SIG-M5 (cell line): ENCODE data around the gene ENOX1.

Experiments
- DNase-seq: peaks from one replicate; lab custom pipeline; 2025; lab: John Stamatoyannopoulos, UW

ENOX1 gene

GRCh38 chr13:43388282-43389034 lies 398.3 kb downstream of the ENOX1 start:
- DNase-seq = no peak

DNA sequence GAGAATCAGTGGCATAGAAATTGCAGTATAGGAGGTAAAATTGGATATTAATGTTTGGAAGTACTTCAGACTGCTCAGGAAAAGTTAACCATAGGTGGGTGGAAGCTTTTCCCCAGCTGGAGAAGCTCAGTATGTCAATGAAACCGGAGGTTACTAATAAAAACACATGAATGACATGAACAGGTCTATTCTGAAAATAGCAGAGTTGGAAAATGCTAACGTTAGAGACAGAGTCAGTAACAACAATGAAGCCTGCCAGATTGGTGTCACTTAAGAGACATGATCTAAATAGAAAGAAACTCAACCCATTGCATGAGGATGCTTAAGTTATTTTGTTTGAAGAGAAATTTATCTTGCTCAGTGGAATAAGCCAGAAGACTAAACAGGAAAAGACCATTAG lies 398.9 kb downstream of the ENOX1 start:
- no peak for DNase-seq

DNA sequence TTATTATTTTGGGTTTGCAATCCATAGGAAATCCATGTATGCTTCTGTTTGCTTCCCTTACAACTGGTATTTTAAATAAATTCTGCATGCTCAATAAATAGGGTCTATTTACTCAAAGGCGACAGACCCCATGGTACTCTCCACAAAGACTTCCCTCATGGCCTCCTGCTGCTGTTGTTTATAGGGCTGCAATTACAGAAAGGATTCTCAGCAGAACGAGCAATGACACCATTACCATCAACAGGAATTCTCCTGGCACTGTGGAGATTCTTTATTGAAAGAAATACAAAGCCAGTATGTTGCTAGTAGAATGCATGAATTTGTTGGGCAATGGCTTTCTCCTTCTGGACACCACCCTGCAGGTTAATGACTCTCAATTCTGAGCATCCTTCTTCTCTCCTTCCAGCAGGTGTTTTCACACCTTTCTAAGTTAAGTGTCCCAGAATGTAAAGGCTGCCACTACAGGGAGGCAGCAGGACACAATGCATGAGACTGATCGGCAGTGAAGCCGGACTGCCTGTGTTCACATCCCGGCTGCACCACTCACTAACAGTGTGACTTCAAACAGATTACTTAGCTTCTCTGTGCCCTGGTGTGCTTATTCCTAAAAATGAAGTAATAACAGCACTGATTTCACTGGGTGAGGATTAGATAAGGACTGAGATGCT lies 403.1 kb downstream of the ENOX1 start:
- no peak for DNase-seq

GRCh38 chr13:43379738-43380137 lies 407.0 kb downstream of the ENOX1 start:
- DNase-seq = no peak

DNA sequence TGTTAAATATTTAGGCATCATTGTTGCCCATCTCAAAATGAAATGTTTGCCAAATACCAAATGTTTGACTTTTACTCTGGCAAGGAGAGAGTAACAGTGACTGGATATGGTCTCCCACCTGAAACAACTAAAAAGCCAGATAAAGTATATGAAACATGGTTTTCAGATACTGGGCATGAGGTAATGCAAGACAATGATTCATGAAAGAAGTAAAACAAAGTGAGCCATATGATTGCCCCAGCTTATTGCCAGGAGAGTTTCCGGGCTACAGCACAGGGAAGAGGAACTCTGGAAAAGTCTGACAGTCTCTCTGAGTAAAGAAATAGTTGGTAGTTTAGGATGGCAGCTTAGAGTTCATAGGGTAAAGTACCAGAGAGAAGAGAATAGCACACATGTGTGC lies 408.8 kb downstream of the ENOX1 start:
- no peak for DNase-seq

GRCh38 chr13:43377149-43377548 lies 409.6 kb downstream of the ENOX1 start:
- no peak for DNase-seq

DNA sequence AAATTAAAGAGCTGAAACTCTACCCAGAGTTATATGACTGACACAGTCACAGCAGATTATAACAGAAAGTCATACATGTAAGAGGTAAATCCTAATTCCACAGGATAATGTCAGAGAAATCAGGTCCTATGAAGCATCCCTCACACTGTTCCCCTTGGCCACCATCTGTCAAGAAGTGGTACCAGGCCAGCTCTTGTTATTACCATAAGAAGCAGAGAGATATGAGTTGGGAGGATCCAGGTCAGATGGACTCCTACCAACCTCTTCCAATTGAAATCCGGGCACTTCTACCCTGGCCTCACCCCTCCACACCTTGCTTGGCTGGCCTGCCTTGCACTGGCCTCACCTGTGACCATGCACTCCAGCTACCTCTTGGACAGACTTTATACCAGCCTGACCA lies 410.2 kb downstream of the ENOX1 start:
- DNase-seq = no peak

GRCh38 chr13:43375797-43376465 lies 410.8 kb downstream of the ENOX1 start:
- no peak for DNase-seq

DNA sequence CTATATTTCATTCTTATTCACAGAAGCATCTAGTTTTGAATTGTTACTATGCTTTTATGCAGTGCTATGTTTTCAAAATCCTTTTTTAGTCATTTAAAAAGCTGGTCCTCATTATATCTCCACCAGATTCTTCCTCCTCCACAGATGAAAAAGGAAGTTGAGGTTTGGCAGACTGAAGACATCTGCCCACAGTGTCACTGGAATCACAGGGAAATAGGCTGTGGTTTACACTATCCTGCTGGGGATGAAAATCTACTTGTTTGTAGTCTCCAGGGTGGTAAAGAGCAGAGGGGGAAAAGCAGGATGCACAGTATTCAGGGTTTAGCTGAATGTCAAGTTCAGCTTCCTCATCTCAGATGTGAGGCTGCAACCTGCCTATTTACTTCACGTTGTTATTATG lies 412.2 kb downstream of the ENOX1 start:
- DNase-seq = no peak

DNA sequence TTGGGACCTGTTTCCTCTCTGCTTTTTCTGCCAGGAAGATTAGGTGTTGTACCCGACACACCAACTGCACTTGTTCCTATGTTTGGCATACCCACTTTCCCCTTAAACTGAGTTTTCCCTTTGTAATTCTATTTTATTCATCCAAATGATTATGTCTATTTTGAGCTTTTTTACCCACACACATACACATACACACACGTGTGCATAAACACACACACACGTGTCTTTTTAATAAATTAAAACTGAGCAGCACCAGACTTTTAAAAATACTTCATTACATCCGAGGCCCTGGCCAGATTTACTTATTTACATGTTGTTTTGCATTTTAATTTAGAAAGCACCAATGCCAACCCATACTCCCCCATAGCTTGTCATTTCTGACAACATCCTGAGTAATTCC lies 413.4 kb downstream of the ENOX1 start:
- no peak for DNase-seq

DNA sequence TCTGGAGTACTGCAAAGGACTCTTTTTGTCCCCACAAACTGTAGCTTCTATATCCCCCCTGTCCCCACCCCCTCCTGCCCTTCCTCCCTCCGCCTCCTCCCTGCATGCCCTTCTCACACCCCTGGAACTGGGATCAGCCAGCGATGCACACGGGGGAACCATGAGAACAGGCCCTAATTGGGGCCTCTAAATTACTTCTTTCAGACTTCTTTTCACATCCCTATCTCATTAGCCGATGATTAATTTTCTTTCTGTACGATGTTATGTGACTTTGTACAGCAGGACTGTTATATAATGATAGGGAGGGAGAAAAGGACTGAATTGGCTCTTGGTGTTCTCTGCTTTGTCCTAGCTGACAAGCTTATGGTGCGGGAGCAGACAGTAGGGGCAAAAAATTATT lies 415.9 kb downstream of the ENOX1 start:
- DNase-seq = no peak

GRCh38 chr13:43369319-43369718 lies 417.5 kb downstream of the ENOX1 start:
- no peak for DNase-seq

DNA sequence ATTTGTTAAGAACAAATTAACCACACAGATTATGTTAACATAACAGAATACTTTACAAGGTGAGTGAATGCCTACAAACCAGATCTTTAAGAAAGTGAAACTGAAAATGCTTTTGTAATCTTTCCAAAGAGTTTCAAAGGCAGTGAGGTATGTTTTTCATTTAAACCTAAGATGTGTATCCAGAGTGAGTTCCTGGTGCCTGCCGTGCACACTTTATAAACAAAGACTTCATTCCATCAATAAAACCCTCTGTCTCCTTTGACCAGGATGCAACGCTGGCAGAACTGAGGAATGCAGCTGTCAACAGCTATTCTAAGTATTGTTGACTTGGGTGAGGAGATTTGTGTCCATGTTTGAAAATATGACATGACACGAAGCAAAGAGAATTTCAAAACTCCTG lies 418.8 kb downstream of the ENOX1 start:
- no peak for DNase-seq

DNA sequence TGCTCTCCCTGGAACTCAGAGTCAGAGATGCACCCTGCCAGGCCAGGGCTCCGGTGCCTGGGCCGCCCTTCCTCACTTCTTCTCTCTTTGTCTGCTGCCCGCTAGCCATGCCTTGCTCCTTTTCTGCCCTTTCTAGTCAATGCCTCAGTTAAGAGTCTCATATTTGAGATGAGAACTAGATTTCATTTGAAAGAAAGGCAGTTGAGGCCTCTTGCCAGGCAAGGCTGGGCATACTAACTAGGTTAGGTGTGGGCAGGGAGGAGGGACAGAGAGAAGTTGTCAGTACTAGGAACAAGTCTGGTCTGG lies 421.8 kb downstream of the ENOX1 start:
- no peak for DNase-seq

DNA sequence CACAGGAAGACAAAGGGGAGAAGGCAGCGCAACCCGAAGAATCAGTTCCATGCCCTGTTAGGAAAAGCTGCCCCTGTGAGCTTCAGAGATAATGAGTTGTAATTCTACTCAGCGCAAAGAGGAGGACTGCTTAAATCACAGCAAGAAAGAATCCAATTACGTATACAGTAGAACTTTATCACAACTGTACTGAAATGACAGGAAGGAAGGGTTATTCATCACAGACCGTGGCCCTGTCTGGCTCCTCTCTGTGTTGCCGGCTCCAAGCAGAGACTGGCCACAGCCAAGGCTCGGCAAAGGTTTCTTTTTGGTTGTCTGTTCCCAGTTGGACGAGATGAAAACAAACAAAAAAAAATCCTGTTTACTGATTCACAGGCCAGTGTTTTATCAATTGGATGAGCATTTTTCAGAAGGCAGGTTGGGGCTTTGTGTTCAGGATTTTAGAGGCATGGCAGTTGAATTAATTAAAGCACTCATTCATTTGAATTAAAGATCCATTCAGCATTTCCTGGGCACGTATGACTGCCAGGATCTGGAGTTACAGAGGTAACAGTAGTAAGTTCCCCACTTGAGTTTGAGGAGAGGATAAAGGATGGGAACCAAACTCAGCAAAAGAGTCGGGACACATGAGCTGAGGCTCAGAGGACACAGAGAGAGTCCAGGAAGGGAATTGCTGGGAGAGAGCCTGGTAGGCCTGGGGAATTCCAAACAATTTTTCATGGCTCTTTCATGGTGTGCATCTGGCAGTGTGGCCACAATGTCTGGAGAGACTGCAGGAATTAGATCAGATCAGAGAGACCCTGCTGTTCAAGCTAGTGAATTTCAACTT lies 422.3 kb downstream of the ENOX1 start:
- no peak for DNase-seq

GRCh38 chr13:43363156-43363953 lies 423.4 kb downstream of the ENOX1 start:
- no peak for DNase-seq

GRCh38 chr13:43362556-43362955 lies 424.2 kb downstream of the ENOX1 start:
- no peak for DNase-seq

GRCh38 chr13:43360892-43361610 lies 425.7 kb downstream of the ENOX1 start:
- DNase-seq = no peak

DNA sequence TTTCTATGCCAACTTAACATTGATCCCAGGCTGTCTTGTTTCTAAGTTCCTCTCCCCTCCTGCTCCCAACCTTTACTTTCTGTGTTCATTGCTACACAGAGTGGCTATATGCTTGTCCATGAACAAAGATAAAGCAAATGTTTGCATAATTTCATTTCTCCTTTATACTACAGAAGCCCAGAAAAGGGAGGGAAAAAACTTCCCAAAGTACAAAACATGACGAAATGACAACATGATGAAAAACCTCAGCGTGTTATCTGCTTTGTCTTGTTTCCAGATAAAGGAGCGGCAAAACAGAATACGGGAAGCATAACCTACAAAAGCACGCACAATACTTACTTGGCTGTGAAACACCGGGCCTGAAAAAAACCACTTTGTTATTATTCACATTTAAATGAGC lies 426.6 kb downstream of the ENOX1 start:
- no peak for DNase-seq

DNA sequence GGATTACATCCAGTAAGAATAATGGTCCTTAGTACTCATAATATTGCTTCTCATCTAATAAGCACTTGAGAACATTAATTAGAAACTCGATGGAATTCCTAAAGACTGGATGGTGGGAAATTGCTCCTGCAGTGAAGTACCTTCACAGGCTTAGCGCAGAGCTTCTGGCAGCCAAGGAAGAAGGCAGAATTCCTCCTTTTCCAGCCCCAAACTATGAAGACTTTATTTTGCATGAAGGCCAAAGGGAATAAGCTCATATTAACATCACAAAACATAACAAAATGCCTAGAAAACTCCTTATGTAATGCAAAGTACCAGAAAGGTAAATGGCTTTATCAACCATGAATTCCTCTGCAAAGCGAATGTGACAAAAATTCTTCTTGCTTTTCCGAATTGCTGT lies 427.2 kb downstream of the ENOX1 start:
- no peak for DNase-seq

DNA sequence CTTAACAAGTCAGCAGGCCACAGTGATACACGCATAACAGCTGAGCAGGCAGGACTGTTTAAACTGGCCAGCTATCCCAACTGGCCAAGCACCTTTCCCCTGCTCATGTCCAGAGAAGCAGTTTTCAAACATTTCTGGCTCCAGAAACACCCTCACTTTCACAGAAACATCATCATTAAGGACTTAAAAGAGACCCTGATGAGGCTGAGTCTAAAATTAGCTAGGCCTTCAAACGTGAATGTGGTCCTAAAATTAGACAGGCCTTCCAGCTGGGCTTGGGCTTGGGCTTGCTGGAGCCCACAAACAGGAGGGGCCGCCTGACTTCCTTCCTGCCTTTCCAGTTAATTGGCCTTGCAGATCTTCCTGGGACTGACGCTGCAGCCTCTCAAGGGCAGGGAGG lies 429.2 kb downstream of the ENOX1 start:
- DNase-seq = no peak
